Uterus (tissue), 4 donors: ENCODE measurements around the gene SH3PXD2A. TPM values are rescaled to one million over a fixed set of nuclear protein-coding genes. Genes with fewer than 3 reads are reported as not detected.

ENCODE experiments used
- DNase-seq, 2 donors: peaks; one replicate each; pipeline ENCODE4 v3.0.0-alpha.2; 2019 to 2020
- H3K27ac ChIP-seq, 2 donors: fragments of 200-600 bp; sonication (generic); 1 replicate in 1 of 2; 2 replicates in 1 of 2; pipeline ENCODE4 v1.5.1; 2016 to 2018
- H3K27me3 ChIP-seq, 2 donors: fragments of 200-600 bp; sonication (generic); one replicate each; pipeline ENCODE4 v1.5.1; 2018 to 2019; ENCODE audit warnings: control low read depth in 1 of 2
- H3K36me3 ChIP-seq, 2 donors: fragments of 200-600 bp; sonication (generic); one replicate each; pipeline ENCODE4 v1.5.1; 2019; ENCODE audit warnings: control low read depth in 1 of 2
- H3K4me1 ChIP-seq, 2 donors: fragments of 200-600 bp; sonication (generic); one replicate each; pipeline ENCODE4 v1.5.1; 2018 to 2019; ENCODE audit warnings: control low read depth in 1 of 2
- H3K4me3 ChIP-seq, 2 donors: fragments of 200-600 bp; sonication (generic); 1 replicate in 1 of 2; 2 replicates in 1 of 2; pipeline ENCODE4 v1.5.1; 2018 to 2019; ENCODE audit warnings: mild to moderate bottlenecking in 1 of 2
- H3K9me3 ChIP-seq, 2 donors: fragments of 200-600 bp; sonication (generic); one replicate each; pipeline ENCODE4 v1.5.1; 2019; ENCODE audit warnings: control low read depth in 1 of 2
- CTCF ChIP-seq, 4 experiments: fragments of 200-600 bp in 2 of 4; fragments of 450-650 bp in 2 of 4; sonication (generic) in 2 of 4; IDR thresholded peaks; one replicate each; pipeline ENCODE4 v1.5.1; 2016 to 2019; ENCODE audit warnings: antibody characterized with exemption in 4 of 4, mild to moderate bottlenecking in 2 of 4, moderate library complexity in 1 of 4
- POLR2A ChIP-seq, 2 donors: fragments of 450-650 bp; IDR thresholded peaks; one replicate each; pipeline ENCODE4 v1.6.1; 2016; ENCODE audit warnings: antibody characterized with exemption in 2 of 2, mild to moderate bottlenecking in 1 of 2, moderate library complexity in 1 of 2
- intact Hi-C: fragments of 100-400 bp; cut with DNase I; formaldehyde crosslinking; loops from one replicate; pipeline ENCODE4 v1.15.1; 2023; ENCODE audit warnings: low total_unique reads
- total RNA-seq, 4 donors: library from RNA; depleted of rRNA in 3 of 4; stranded (reverse); fragments of >200 nt in 3 of 4; gene quantifications; one replicate each; pipeline versions ENCODE4 v1.1.0 to v1.2.4, GENCODE V29; 2014 to 2023
- donor health status: DM: yes; HTN: yes; CAD: no.

The SH3PXD2A gene
- total RNA-seq, 4 donors from 2014 or later = 12.6 to 117 (median 46.6) TPM

- peak; percentile 86 to 88 for DNase-seq
- intact Hi-C loops = loop anchor here (2.0 kb wide), 1 partner anchor 146 kb away; no protein-coding TSS in a partner anchor
- H3K4me1 ChIP-seq = no peaks in the 10 kb centered on the region
- no peak overlapping the region for H3K4me3 ChIP-seq
- H3K9me3 ChIP-seq = no peaks in the 10 kb centered on the region
- H3K36me3 ChIP-seq = no peaks in the 10 kb centered on the region
- TF ChIP-seq POLR2A (IDR thresholded peaks at IDR 0.05) (no peak), CTCF (IDR thresholded peaks at IDR 0.05) (peak; percentile 88 to 98 (median 94))
- no peak overlapping the region for H3K27ac ChIP-seq
- H3K27me3 ChIP-seq = no peaks in the 10 kb centered on the region
Observed at GRCh38 chr10:103712898-103713498, 142.4 kb downstream of the SH3PXD2A start.

GRCh38 chr10:103712146-103712545, 143.2 kb downstream of the SH3PXD2A start:
- intact Hi-C loops = loop anchor here (2.0 kb wide), 1 partner anchor 147 kb away; no protein-coding TSS in a partner anchor
- H3K36me3 ChIP-seq = no peaks in the 10 kb centered on the region
- TF ChIP-seq CTCF (IDR thresholded peaks at IDR 0.05) (no peak), POLR2A (IDR thresholded peaks at IDR 0.05) (no peak)
- H3K27me3 ChIP-seq = no peaks in the 10 kb centered on the region
- DNase-seq = no peak
- H3K27ac ChIP-seq = no peak overlapping the region
- no peaks in the 10 kb centered on the region for H3K4me1 ChIP-seq
- no peak overlapping the region for H3K4me3 ChIP-seq
- H3K9me3 ChIP-seq = no peaks in the 10 kb centered on the region

DNA sequence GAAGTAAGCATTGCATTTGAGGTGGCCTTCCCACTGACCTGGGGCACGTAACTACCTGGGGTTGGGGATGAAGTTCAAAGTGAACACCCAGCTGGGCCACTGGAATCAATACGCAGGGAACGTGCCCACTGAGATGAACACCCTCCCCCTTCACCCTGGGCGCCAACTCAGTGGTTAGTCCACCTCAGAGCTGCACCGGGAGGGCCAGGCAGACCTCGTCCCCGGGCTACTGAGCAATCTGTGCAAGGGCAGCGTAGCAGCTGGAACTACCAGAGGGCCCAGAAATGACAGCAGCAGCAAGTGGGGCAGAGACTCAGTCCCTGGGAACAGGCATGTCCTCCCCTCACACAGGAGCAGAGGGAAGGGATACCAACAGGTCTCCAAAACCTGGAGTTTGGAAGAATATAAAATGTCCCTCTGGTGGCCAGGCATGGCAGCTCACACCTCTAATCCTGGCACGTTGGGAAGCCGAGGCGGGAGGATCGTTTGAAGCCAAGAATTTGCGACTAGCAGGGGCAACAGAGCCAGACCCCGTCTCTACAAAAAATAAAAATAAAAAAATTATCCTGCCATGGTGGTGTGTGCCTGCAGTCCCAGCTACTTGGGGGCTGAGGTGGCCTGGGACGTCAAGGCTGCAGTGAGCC, 143.9 kb downstream of the SH3PXD2A start:
- TF ChIP-seq CTCF (IDR thresholded peaks at IDR 0.05) (no peak), POLR2A (IDR thresholded peaks at IDR 0.05) (no peak)
- Histone ChIP-seq H3K36me3 (no peaks in the 10 kb centered on the region), H3K4me1 (no peaks in the 10 kb centered on the region), H3K27me3 (no peaks in the 10 kb centered on the region), H3K4me3 (no peak overlapping the region), H3K27ac (no peak overlapping the region), H3K9me3 (no peaks in the 10 kb centered on the region)
- DNase-seq = no peak
- intact Hi-C loops = no loop called here

DNA sequence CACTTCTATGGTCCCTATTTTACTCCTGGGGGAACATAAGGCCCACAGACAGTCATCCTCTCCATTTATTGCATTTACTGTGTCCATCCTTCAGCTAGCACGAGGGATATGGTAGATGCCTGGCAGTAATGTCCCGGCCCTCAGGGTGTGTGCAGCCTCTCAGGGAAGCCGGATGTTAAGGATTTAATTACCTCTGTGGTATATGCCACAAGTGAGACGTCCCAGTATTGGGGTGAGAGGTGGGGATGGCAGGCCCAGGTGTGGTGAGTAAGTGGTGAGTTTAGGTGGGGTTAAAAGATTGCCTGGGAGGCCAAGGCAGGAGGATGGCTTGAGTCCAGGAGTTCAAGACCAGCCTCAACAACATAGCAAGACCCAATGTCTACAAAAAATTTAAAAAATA, 144.9 kb downstream of the SH3PXD2A start:
- H3K27ac ChIP-seq = no peak overlapping the region

More for the DNA sequence above, 144.9 kb downstream of the SH3PXD2A start:
- intact Hi-C loops = no loop called here
- Histone ChIP-seq H3K9me3 (no peaks in the 10 kb centered on the region), H3K36me3 (no peaks in the 10 kb centered on the region), H3K27me3 (no peaks in the 10 kb centered on the region), H3K4me1 (no peaks in the 10 kb centered on the region), H3K4me3 (no peak overlapping the region)
- TF ChIP-seq CTCF (IDR thresholded peaks at IDR 0.05) = no peak
- no peak for TF ChIP-seq POLR2A (IDR thresholded peaks at IDR 0.05)
- no peak for DNase-seq
